Small intestine (tissue), 7 donors: ENCODE results near the gene SP110. TPM values are rescaled to one million over a fixed set of nuclear protein-coding genes. Genes with fewer than 3 reads are reported as not detected.

ENCODE experiments used
- DNase-seq, 2 donors: peaks; one replicate each; pipeline versions ENCODE4 v3.0.0 to v3.0.0-alpha.2; 2013
- FAIRE-seq: peaks from 2 replicates; lab custom pipeline; 2012; peaks lifted over from hg19 to GRCh38; lab: Jason Lieb, UNC
- H3K27ac ChIP-seq, 3 donors: one replicate each; pipeline ENCODE4 v1.5.1; 2013; ENCODE audit warnings: low read length in 2 of 3, mild to moderate bottlenecking in 2 of 3, control low read depth in 1 of 3, inconsistent platforms in 1 of 3, low read depth in 1 of 3, moderate library complexity in 1 of 3
- H3K27me3 ChIP-seq, 3 donors: one replicate each; pipeline ENCODE4 v1.6.1; 2013; ENCODE audit warnings: low read length in 3 of 3, inconsistent platforms in 1 of 3; ENCODE audit not compliant: control insufficient read depth in 3 of 3, insufficient read depth in 3 of 3
- H3K36me3 ChIP-seq, 3 donors: one replicate each; pipeline ENCODE4 v1.6.1; 2013; ENCODE audit warnings: low read length in 3 of 3, inconsistent platforms in 1 of 3, low read depth in 1 of 3, mild to moderate bottlenecking in 1 of 3, moderate library complexity in 1 of 3; ENCODE audit not compliant: control insufficient read depth in 3 of 3, insufficient read depth in 2 of 3
- H3K4me1 ChIP-seq, 3 donors: one replicate each; pipeline ENCODE4 v1.6.1; 2013; ENCODE audit warnings: low read length in 2 of 3, inconsistent platforms in 1 of 3, low read depth in 1 of 3, mild to moderate bottlenecking in 1 of 3, moderate library complexity in 1 of 3; ENCODE audit not compliant: control insufficient read depth in 3 of 3, insufficient read depth in 2 of 3
- H3K4me3 ChIP-seq, 3 donors: one replicate each; pipeline ENCODE4 v1.5.1; 2013; ENCODE audit warnings: low read length in 3 of 3, control low read depth in 1 of 3, inconsistent platforms in 1 of 3, low read depth in 1 of 3, mild to moderate bottlenecking in 1 of 3, moderate library complexity in 1 of 3
- H3K9me3 ChIP-seq, 2 donors: one replicate each; pipeline ENCODE4 v1.6.1; 2013; ENCODE audit warnings: low read depth in 1 of 2, low read length in 1 of 2; ENCODE audit not compliant: control insufficient read depth in 2 of 2, insufficient read depth in 1 of 2
- WGBS, 3 donors: extraction: QIAGEN DNeasy Blood & Tissue Kit; methylation state at CpG; one replicate each; pipeline ENCODE4 v1.1.7; 2013; 5-methylcytosine and 5-hydroxymethylcytosine counted together
- polyA plus RNA-seq, 4 donors: library from polyadenylated mRNA; stranded (reverse) in 3 of 4; unstranded in 1 of 4; fragments of 200-250 nt in 3 of 4; fragments of 120-200 nt in 1 of 4; gene quantifications; one replicate each; pipeline versions ENCODE4 v1.2.1 to v1.2.3, GENCODE V29; 2013
- donor health status: healthy with polysubstance abuse.
- donor health status: control.
- donor health status: control.
- donor health status: Bipolar disorder and iron deficiency.
- donor health status: healthy.

The SP110 gene
- polyA plus RNA-seq, 4 donors: 11.2 to 13.7 (median 11.7) TPM

DNA sequence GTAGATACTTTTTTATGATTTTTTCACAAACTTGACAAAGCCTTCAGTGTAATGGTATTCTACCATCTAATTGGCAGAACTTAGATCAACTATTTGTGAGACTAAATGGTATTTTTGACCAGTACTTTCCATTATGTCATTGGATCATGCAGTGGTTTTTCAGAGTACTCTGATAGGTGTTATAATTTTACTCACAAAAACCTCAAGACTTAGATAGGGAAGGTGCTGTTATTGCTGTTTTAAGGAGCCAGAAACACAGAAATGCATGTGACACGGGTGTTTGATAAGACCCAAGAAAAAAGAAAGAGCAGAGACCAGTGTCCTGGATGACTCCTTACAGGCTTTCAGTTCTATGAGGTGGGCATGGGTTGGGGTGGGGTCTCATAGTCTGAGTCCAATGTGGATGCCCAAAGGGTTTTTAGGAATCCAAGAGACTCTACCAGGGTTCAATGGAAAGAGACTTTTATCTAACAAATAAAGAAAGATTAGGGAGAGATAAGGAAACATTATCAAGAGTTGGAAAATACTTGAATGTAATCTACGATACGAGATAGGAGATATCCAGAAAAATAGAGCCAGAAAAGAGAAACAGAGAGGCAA is 37.0 kb upstream of the SP110 start:
- no peak for DNase-seq
- no peaks in the 10 kb centered on the region for H3K36me3 ChIP-seq
- H3K4me3 ChIP-seq: no peak overlapping the region
- no peaks in the 10 kb centered on the region for H3K27me3 ChIP-seq
- no peaks in the 10 kb centered on the region for H3K9me3 ChIP-seq
- whole genome bisulfite sequencing, 3 donors: 40 to 65% (median 45%) methylated on average over 3 of the region's 3 CpGs
- no peak overlapping the region for H3K27ac ChIP-seq
- H3K4me1 ChIP-seq: no peaks in the 10 kb centered on the region
- FAIRE-seq: no peak

DNA sequence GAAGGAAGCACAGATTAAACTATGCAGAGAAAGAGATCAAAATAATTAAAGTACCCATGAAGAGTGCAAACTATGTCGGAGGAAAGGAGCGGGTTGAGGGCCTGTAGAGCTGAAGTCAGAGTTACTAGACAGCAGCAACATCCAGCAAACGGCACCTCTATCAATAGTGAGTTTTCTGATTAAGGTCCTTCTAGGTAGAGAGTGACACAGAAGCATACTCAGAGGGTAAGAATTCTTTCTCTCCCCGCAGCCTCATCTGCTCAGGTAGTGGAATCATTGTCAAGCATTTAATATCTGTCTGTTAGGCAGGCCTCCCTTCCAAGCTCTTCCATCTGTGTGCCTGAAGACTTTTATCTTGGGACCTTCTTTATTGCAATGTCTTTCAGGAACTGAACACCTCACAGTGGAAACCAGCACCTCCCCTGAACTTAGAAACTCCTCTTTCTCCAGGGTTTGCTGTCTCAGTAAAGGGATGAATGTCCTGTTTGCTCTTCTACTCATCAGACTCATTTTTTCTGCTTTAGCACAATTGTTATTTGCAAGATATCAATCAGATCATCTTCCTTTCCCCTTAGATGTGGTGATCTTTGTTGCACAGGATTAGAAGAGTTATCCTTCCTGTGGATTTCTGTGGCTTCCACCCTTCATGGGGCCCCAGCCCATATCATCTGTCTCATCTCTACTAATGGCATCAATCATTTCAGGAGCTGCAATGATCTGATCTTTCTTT is 34.5 kb upstream of the SP110 start:
- WGBS, 3 donors: 76 to 84% (median 76%) methylated on average over 4 of the region's 4 CpGs
- FAIRE-seq: no peak
- no peaks in the 10 kb centered on the region for H3K36me3 ChIP-seq
- no peak for DNase-seq
- no peaks in the 10 kb centered on the region for H3K4me1 ChIP-seq
- H3K27me3 ChIP-seq: peaks cover 0 to 4% (median 0%) of the 10 kb centered on the region in 3 donors
- no peaks in the 10 kb centered on the region for H3K9me3 ChIP-seq
- no peak overlapping the region for H3K4me3 ChIP-seq
- no peak overlapping the region for H3K27ac ChIP-seq

DNA sequence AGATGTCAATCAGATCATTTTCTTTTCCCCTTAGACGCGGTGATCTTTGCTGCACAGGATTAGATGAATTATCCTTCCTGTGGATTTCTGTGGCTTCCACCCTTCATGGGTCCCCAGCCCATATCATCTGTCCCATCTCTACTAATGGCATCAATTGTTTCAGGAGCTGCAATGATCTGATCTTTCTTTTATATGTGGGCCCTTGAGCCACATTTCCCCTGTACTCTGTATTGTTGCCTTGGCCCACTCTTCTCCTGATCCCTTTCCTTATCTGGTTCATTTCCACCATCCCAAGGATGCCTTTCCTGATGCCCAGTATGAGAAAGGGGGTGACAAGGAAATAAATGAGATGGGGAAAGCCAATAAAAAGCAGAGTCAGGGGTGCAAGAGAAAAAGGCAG is 30.4 kb upstream of the SP110 start:
- 91 to 96% (median 94%) methylated on average over 2 of the region's 2 CpGs for WGBS, 3 donors
- H3K27ac ChIP-seq: no peak overlapping the region
- H3K4me1 ChIP-seq: no peaks in the 10 kb centered on the region
- no peaks in the 10 kb centered on the region for H3K36me3 ChIP-seq
- no peaks in the 10 kb centered on the region for H3K9me3 ChIP-seq
- no peak for FAIRE-seq
- H3K27me3 ChIP-seq: peaks cover 0 to 4% (median 0%) of the 10 kb centered on the region in 3 donors
- H3K4me3 ChIP-seq: no peak overlapping the region
- DNase-seq: no peak

DNA sequence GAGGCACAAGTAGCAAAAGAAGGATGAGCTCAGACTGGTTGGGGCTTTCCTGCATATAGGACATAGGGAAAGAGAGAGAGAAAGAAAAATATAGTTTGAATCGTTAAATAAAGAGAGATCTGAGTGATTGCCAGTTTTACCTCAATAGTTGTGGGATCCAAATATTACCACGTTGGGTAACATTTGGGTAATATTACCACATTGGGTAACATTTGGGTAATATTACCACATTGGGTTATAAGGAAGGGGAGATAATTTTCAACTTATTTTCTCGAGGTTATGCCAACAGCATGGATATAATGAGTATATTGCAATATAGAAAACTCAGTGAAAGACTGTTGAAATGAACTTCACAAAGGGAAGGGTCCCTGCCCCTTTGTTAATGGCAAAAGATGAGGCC is 26.4 kb upstream of the SP110 start:
- Histone ChIP-seq H3K27ac (no peak overlapping the region), H3K4me1 (no peaks in the 10 kb centered on the region), H3K4me3 (no peak overlapping the region), H3K27me3 (peaks cover 0 to 6% (median 0%) of the 10 kb centered on the region in 3 donors), H3K9me3 (no peaks in the 10 kb centered on the region), H3K36me3 (no peaks in the 10 kb centered on the region)
- no peak for FAIRE-seq
- WGBS, 3 donors: 76 to 80% (median 80%) methylated on average over 3 of the region's 3 CpGs
- no peak for DNase-seq

DNA sequence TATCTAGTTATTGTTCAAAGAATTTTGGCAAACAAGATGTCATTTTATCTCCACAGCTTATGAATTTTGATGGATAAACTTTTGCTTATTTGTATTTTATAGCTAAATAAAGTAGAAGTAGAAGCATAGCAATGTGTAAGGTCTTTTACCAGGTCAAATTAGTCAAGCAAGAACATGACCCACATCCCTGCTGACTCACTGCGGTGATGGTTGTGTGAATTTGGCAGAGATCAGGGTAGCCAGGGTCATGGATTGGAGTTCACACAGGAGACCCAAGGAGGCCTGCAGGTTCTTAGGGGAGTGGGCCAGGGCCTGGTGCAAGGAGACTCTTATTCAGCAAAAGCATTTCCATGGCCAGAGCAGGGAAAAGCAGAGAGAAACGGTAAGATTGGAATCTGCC is 24.4 kb upstream of the SP110 start:
- 92 to 98% (median 96%) methylated on average over 2 of the region's 2 CpGs for WGBS, 3 donors
- H3K4me3 ChIP-seq: no peak overlapping the region
- H3K36me3 ChIP-seq: no peaks in the 10 kb centered on the region
- H3K27ac ChIP-seq: no peak overlapping the region
- no peaks in the 10 kb centered on the region for H3K9me3 ChIP-seq
- no peak for DNase-seq
- no peak for FAIRE-seq
- peaks cover 0 to 2% (median 0%) of the 10 kb centered on the region in 3 donors for H3K27me3 ChIP-seq
- no peaks in the 10 kb centered on the region for H3K4me1 ChIP-seq

DNA sequence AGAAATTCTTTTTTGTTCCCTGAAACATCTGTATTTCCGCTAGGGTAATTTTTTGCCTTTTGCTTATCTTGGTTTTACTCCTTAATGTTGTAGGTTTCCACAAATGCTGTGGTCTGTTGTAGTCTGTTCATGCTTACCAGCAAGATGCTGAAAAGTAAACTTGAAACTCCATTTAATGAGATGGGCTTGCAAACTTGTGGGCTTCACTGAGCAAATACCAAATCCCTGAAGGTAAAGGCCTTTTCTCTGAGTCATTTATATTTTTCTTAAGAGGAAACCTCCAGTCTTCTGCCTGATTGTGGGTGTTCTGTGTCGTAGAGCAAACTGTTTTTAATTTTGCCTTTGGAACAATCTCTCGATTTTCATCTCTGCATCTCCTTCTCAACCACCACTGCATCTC is 15.1 kb upstream of the SP110 start:
- no peak overlapping the region for H3K27ac ChIP-seq
- DNase-seq (no peak), FAIRE-seq (no peak)
- peaks cover 0 to 9% of the 10 kb centered on the region in 2 donors for H3K9me3 ChIP-seq
- peaks cover 0 to 2% (median 0%) of the 10 kb centered on the region in 3 donors for H3K36me3 ChIP-seq
- no peak overlapping the region for H3K4me3 ChIP-seq
- H3K4me1 ChIP-seq: no peaks in the 10 kb centered on the region
- H3K27me3 ChIP-seq: no peaks in the 10 kb centered on the region
- 75 to 80% (median 75%) methylated on average over 3 of the region's 3 CpGs for WGBS, 3 donors

DNA sequence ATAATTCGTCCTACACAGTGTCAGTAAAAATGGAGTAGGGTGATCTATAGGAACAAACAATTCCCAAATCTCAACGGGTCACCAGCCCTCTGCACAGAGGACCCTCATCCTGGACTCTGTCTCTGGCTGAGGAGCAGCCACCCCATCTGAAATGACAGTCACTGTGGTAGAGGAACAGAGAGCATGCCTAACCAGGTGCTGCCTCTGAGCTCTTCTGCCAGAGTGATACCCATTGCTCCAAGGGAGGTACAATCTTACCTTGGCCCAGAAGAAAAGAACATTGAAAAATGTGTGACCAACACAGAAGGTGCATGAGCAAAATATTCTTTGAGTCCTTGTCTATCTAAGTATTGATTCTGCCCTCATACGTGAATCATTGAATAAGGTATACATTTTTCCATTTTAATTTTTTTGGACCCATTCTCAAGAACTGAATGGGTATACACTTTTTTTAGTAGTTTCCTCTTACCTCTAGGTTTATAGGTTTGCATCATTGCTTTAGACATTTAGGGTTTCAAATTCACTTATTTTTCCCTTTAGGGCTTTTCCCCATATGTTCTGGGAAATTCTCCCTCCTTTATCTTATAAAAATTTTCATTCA is 14.4 kb upstream of the SP110 start:
- H3K4me3 ChIP-seq: no peak overlapping the region
- peaks cover 0 to 9% of the 10 kb centered on the region in 2 donors for H3K9me3 ChIP-seq
- H3K27me3 ChIP-seq: no peaks in the 10 kb centered on the region
- no peak for FAIRE-seq
- WGBS, 3 donors: 65 to 82% (median 75%) methylated on average over 3 of the region's 3 CpGs
- H3K36me3 ChIP-seq: peaks cover 0 to 2% (median 0%) of the 10 kb centered on the region in 3 donors
- no peak overlapping the region for H3K27ac ChIP-seq
- DNase-seq: no peak
- H3K4me1 ChIP-seq: no peaks in the 10 kb centered on the region

DNA sequence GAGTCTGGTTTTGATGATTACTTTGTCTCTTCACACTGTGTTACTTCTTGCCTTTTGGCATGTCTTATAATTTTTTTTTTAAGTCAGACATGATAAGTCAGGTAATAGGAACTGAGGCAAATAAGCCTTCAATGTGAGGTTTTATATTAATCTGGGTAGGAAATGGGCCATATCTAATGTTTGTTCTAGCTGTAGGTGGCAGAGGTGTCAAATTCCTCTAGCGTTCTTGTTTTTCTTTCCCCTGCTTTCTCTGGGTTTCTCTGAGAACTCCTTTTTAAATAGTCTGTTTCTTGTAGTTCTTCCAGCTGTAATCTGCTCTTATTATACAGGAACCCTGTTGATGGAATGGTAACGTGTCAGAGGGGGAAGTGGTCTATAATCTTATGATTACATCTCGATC is 11.5 kb upstream of the SP110 start:
- Histone ChIP-seq H3K4me3 (no peak overlapping the region), H3K36me3 (no peaks in the 10 kb centered on the region), H3K27me3 (no peaks in the 10 kb centered on the region), H3K27ac (no peak overlapping the region), H3K9me3 (peaks cover 0 to 9% of the 10 kb centered on the region in 2 donors), H3K4me1 (no peaks in the 10 kb centered on the region)
- DNase-seq (no peak), FAIRE-seq (no peak)
- WGBS, 3 donors: 54 to 70% (median 66%) methylated on average over 3 of the region's 3 CpGs
